Measurements from ENCODE around the gene RPS6KA3.

Gene RPS6KA3

GRCh38 chrX:20144491-20144890, 122.2 kb downstream of the RPS6KA3 start:
- no peak overlapping the region for H2BK15ac ChIP-seq (ENCODE audit: low read depth, poor library complexity, severe bottlenecking)
- no peak overlapping the region for H3K4ac ChIP-seq (ENCODE audit: low read depth in 1 of 2, low read length in 2 of 2)
- H3K14ac ChIP-seq (ENCODE audit: low read length in 2 of 2), result no peak overlapping the region
- H3K27me3 ChIP-seq (ENCODE audit: control insufficient read depth in 1 of 2, insufficient read depth in 1 of 2, low read length in 2 of 2), result no peaks in the 10 kb centered on the region
- H3K9me3 ChIP-seq (ENCODE audit: control insufficient read depth, low read length), result no peaks in the 10 kb centered on the region
- no peaks in the 10 kb centered on the region for H3K79me1 ChIP-seq (replicated peaks; ENCODE audit: low read length, poor library complexity, severe bottlenecking)
- H4K8ac ChIP-seq (ENCODE audit: low read length), result no peak overlapping the region
- no peak overlapping the region for H3K27ac ChIP-seq (ENCODE audit: low read length, poor library complexity, severe bottlenecking)
- H2BK12ac ChIP-seq (ENCODE audit: low read length in 2 of 2), result no peak overlapping the region
- H3K4me2 ChIP-seq (ENCODE audit: low read length, poor library complexity, severe bottlenecking), result no peak overlapping the region
- H3K4me1 ChIP-seq (ENCODE audit: control insufficient read depth, insufficient read depth, low read depth, low read length), result no peaks in the 10 kb centered on the region
- DNase-seq, result peak; percentile 24
- H2BK5ac ChIP-seq (ENCODE audit: low read depth, low read length, poor library complexity, severe bottlenecking), result no peak overlapping the region
- no peak overlapping the region for H3K4me3 ChIP-seq (ENCODE audit: insufficient read depth in 1 of 2, low read depth in 1 of 2, low read length in 2 of 2)
- H2AFZ ChIP-seq (ENCODE audit: low read depth, low read length), result no peak overlapping the region
- H3K36me3 ChIP-seq (ENCODE audit: control insufficient read depth in 1 of 2, insufficient read depth in 2 of 2, low read depth in 1 of 2, low read length in 2 of 2), result peaks cover 0 to 13% of the 10 kb centered on the region in 2 experiments
- no peak overlapping the region for H2BK120ac ChIP-seq (ENCODE audit: low read depth, low read length)
- H2AK5ac ChIP-seq (ENCODE audit: low read length, severe bottlenecking), result no peak overlapping the region
- no CpG with 5 or more reads among the region's 3 CpGs for WGBS
- no peak overlapping the region for H3K9ac ChIP-seq (ENCODE audit: low read length)
- no peak overlapping the region for H4K91ac ChIP-seq (ENCODE audit: low read length)
- no peak overlapping the region for H3K23ac ChIP-seq (ENCODE audit: low read length in 2 of 2)
- H3K18ac ChIP-seq (ENCODE audit: low read depth in 1 of 2, low read length in 2 of 2), result no peak overlapping the region

- Histone ChIP-seq H3K36me3 (ENCODE audit: control insufficient read depth in 1 of 2, insufficient read depth in 2 of 2, low read depth in 1 of 2, low read length in 2 of 2) (peaks cover 0 to 15% of the 10 kb centered on the region in 2 experiments), H3K9ac (ENCODE audit: low read length) (no peak overlapping the region), H3K18ac (ENCODE audit: low read depth in 1 of 2, low read length in 2 of 2) (no peak overlapping the region), H3K9me3 (ENCODE audit: control insufficient read depth, low read length) (no peaks in the 10 kb centered on the region), H3K4me1 (ENCODE audit: control insufficient read depth, insufficient read depth, low read depth, low read length) (peaks cover 1% of the 10 kb centered on the region), H2BK12ac (ENCODE audit: low read length in 2 of 2) (no peak overlapping the region), H3K4ac (ENCODE audit: low read depth in 1 of 2, low read length in 2 of 2) (no peak overlapping the region), H2AK5ac (ENCODE audit: low read length, severe bottlenecking) (no peak overlapping the region), H3K27me3 (ENCODE audit: control insufficient read depth in 1 of 2, insufficient read depth in 1 of 2, low read length in 2 of 2) (no peaks in the 10 kb centered on the region), H3K4me2 (ENCODE audit: low read length, poor library complexity, severe bottlenecking) (no peak overlapping the region), H2BK5ac (ENCODE audit: low read depth, low read length, poor library complexity, severe bottlenecking) (no peak overlapping the region), H3K79me1 (replicated peaks; ENCODE audit: low read length, poor library complexity, severe bottlenecking) (no peaks in the 10 kb centered on the region), H4K8ac (ENCODE audit: low read length) (no peak overlapping the region), H4K91ac (ENCODE audit: low read length) (no peak overlapping the region), H3K23ac (ENCODE audit: low read length in 2 of 2) (no peak overlapping the region), H2AFZ (ENCODE audit: low read depth, low read length) (no peak overlapping the region), H3K14ac (ENCODE audit: low read length in 2 of 2) (no peak overlapping the region), H2BK15ac (ENCODE audit: low read depth, poor library complexity, severe bottlenecking) (no peak overlapping the region), H3K27ac (ENCODE audit: low read length, poor library complexity, severe bottlenecking) (no peak overlapping the region), H2BK120ac (ENCODE audit: low read depth, low read length) (no peak overlapping the region), H3K4me3 (ENCODE audit: insufficient read depth in 1 of 2, low read depth in 1 of 2, low read length in 2 of 2) (no peak overlapping the region)
- WGBS, result no CpG with 5 or more reads among the region's 2 CpGs
- no peak for DNase-seq
Observed at GRCh38 chrX:20143561-20143960, 123.1 kb downstream of the RPS6KA3 start.

GRCh38 chrX:20143111-20143510, 123.6 kb downstream of the RPS6KA3 start:
- H3K27me3 ChIP-seq (ENCODE audit: control insufficient read depth in 1 of 2, insufficient read depth in 1 of 2, low read length in 2 of 2), result no peaks in the 10 kb centered on the region
- no peak overlapping the region for H4K91ac ChIP-seq (ENCODE audit: low read length)
- no peak for DNase-seq
- no peak overlapping the region for H3K4me3 ChIP-seq (ENCODE audit: insufficient read depth in 1 of 2, low read depth in 1 of 2, low read length in 2 of 2)
- no peak overlapping the region for H3K18ac ChIP-seq (ENCODE audit: low read depth in 1 of 2, low read length in 2 of 2)
- H3K4ac ChIP-seq (ENCODE audit: low read depth in 1 of 2, low read length in 2 of 2), result no peak overlapping the region
- WGBS, result 91% methylated on average over 5 of the region's 6 CpGs
- no peak overlapping the region for H2BK12ac ChIP-seq (ENCODE audit: low read length in 2 of 2)
- no peak overlapping the region for H2BK5ac ChIP-seq (ENCODE audit: low read depth, low read length, poor library complexity, severe bottlenecking)
- no peak overlapping the region for H2BK120ac ChIP-seq (ENCODE audit: low read depth, low read length)
- no peak overlapping the region for H2AFZ ChIP-seq (ENCODE audit: low read depth, low read length)
- no peaks in the 10 kb centered on the region for H3K9me3 ChIP-seq (ENCODE audit: control insufficient read depth, low read length)
- H3K36me3 ChIP-seq (ENCODE audit: control insufficient read depth in 1 of 2, insufficient read depth in 2 of 2, low read depth in 1 of 2, low read length in 2 of 2), result peaks cover 2 to 16% of the 10 kb centered on the region in 2 experiments
- no peak overlapping the region for H2AK5ac ChIP-seq (ENCODE audit: low read length, severe bottlenecking)
- H3K14ac ChIP-seq (ENCODE audit: low read length in 2 of 2), result no peak overlapping the region
- H3K27ac ChIP-seq (ENCODE audit: low read length, poor library complexity, severe bottlenecking), result no peak overlapping the region
- H4K8ac ChIP-seq (ENCODE audit: low read length), result no peak overlapping the region
- H3K23ac ChIP-seq (ENCODE audit: low read length in 2 of 2), result no peak overlapping the region
- H3K4me2 ChIP-seq (ENCODE audit: low read length, poor library complexity, severe bottlenecking), result no peak overlapping the region
- no peaks in the 10 kb centered on the region for H3K79me1 ChIP-seq (replicated peaks; ENCODE audit: low read length, poor library complexity, severe bottlenecking)
- no peak overlapping the region for H2BK15ac ChIP-seq (ENCODE audit: low read depth, poor library complexity, severe bottlenecking)
- H3K9ac ChIP-seq (ENCODE audit: low read length), result no peak overlapping the region
- peaks cover 1% of the 10 kb centered on the region for H3K4me1 ChIP-seq (ENCODE audit: control insufficient read depth, insufficient read depth, low read depth, low read length)

GRCh38 chrX:20141281-20142220, 125.2 kb downstream of the RPS6KA3 start, which contains the start of gene EIF1AX:
TSS of gene EIF1AX (minus strand) at chrX:20141838. CDS start at chrX:20141640, 198 bp downstream.
- no peak within 1 kb of the TSS for H3K14ac ChIP-seq (ENCODE audit: low read length in 2 of 2)
- H4K91ac ChIP-seq (ENCODE audit: low read length), result no peak within 1 kb of the TSS
- H3K9me3 ChIP-seq (ENCODE audit: control insufficient read depth, low read length), result no peaks in the 10 kb centered on the region
- no peak within 1 kb of the TSS for H2BK5ac ChIP-seq (ENCODE audit: low read depth, low read length, poor library complexity, severe bottlenecking)
- H3K18ac ChIP-seq (ENCODE audit: low read depth in 1 of 2, low read length in 2 of 2), result peak within 1 kb of the TSS; percentile 9 to 28
- 1% methylated on average over 40 of the region's 82 CpGs for WGBS
- H3K4me1 ChIP-seq (ENCODE audit: control insufficient read depth, insufficient read depth, low read depth, low read length), result peaks cover 1% of the 10 kb centered on the region
- H3K9ac ChIP-seq (ENCODE audit: low read length), result peak within 1 kb of the TSS; percentile 97
- H4K8ac ChIP-seq (ENCODE audit: low read length), result peak within 1 kb of the TSS; percentile 49
- peak; percentile 97 for DNase-seq
- H2BK120ac ChIP-seq (ENCODE audit: low read depth, low read length), result peak within 1 kb of the TSS; percentile 8
- H3K27ac ChIP-seq (ENCODE audit: low read length, poor library complexity, severe bottlenecking), result no peak within 1 kb of the TSS
- no peak within 1 kb of the TSS for H2BK15ac ChIP-seq (ENCODE audit: low read depth, poor library complexity, severe bottlenecking)
- peak within 1 kb of the TSS in 1 of 2 experiments; percentile 14 for H3K23ac ChIP-seq (ENCODE audit: low read length in 2 of 2)
- no peak within 1 kb of the TSS for H2AK5ac ChIP-seq (ENCODE audit: low read length, severe bottlenecking)
- H2BK12ac ChIP-seq (ENCODE audit: low read length in 2 of 2), result peak within 1 kb of the TSS in 1 of 2 experiments; percentile 66
- H2AFZ ChIP-seq (ENCODE audit: low read depth, low read length), result no peak within 1 kb of the TSS
- H3K79me1 ChIP-seq (replicated peaks; ENCODE audit: low read length, poor library complexity, severe bottlenecking), result no peaks in the 10 kb centered on the region
- H3K36me3 ChIP-seq (ENCODE audit: control insufficient read depth in 1 of 2, insufficient read depth in 2 of 2, low read depth in 1 of 2, low read length in 2 of 2), result peaks cover 3 to 29% of the 10 kb centered on the region in 2 experiments
- peak within 1 kb of the TSS; percentile 69 to 99 for H3K4me3 ChIP-seq (ENCODE audit: insufficient read depth in 1 of 2, low read depth in 1 of 2, low read length in 2 of 2)
- H3K4me2 ChIP-seq (ENCODE audit: low read length, poor library complexity, severe bottlenecking), result peak within 1 kb of the TSS; percentile 52
- no peaks in the 10 kb centered on the region for H3K27me3 ChIP-seq (ENCODE audit: control insufficient read depth in 1 of 2, insufficient read depth in 1 of 2, low read length in 2 of 2)
- H3K4ac ChIP-seq (ENCODE audit: low read depth in 1 of 2, low read length in 2 of 2), result no peak within 1 kb of the TSS
